ENCODE results near the gene ARL16.

ARL16 gene

DNA sequence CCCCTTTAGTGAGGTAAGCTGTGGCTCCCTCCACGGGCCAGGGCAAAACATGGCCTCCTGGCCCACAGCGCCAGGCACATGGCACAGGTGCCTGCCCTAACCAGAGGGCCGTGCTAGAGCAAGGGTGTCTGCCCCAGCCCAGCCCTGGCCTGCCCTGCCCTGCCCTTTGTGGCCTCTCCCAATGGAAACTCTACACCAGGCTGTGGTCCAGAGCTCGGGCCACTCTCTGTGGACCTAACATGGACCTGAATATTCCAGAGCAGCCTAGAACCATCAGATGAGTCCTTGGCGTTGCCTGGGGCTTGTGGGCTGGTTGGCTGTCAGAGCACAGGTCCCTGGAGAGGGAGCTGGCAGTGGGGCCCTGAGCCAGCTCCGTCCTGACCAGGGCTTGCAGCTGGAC lies 11.6 kb upstream of the ARL16 start:
- no peak for DNase-seq (ENCODE audit: low read depth, low spot score)

DNA sequence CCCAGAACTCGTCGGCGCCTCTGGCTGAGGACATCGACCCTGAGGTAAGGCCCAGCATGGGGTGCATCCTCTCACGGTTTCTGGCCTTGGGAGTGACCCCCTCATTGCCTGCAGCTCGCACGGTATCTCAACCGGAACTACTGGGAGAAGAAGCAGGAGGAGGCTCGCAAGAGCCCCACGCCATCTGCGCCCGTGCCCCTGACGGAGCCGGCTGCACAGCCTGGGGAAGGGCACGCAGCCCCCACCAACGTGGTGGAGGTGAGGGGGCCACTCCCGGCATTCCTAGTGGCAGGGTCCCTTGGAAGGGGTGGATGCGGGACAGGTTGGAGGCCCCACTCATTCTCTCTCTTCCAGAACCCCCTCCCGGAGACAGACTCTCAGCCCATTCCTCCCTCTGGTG lies 11.2 kb upstream of the ARL16 start:
- no peak for DNase-seq (ENCODE audit: low read depth, low spot score)

- no peak for DNase-seq (ENCODE audit: low read depth, low spot score)
Observed at GRCh38 chr17:81693509-81694210, 10.1 kb upstream of the ARL16 start.

DNA sequence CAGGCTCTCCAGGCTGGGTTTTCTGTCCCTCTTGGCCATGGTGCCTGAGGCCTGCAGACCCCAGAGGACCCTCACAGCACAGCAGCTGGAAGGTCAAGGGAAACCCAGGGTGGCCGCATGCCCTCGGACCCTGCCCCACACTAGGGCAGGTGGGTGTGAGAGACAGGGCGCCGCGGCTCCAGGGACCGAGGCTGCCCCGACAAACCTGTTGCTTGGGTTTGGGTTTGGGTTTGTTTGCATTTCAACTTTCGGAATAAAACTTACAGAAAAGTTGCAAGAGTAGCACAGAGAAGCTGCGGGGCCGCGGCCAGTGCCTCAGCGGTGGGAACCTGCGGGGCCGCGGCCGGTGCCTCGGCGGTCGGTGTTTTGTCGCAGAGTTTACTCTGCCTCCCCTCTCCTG lies 8.0 kb upstream of the ARL16 start:
- no peak for DNase-seq (ENCODE audit: low read depth, low spot score)

GRCh38 chr17:81691196-81691595 lies 7.6 kb upstream of the ARL16 start:
- no peak for DNase-seq (ENCODE audit: low read depth, low spot score)

GRCh38 chr17:81690549-81690948 lies 7.0 kb upstream of the ARL16 start:
- no peak for DNase-seq (ENCODE audit: low read depth, low spot score)

GRCh38 chr17:81690066-81690465 lies 6.5 kb upstream of the ARL16 start:
- DNase-seq (ENCODE audit: low read depth, low spot score) = no peak

- no peak for DNase-seq (ENCODE audit: low read depth, low spot score)
Observed at GRCh38 chr17:81688616-81689015, 5.0 kb upstream of the ARL16 start.

- no peak for DNase-seq (ENCODE audit: low read depth, low spot score)
Observed at GRCh38 chr17:81687770-81688541, 4.4 kb upstream of the ARL16 start.

DNA sequence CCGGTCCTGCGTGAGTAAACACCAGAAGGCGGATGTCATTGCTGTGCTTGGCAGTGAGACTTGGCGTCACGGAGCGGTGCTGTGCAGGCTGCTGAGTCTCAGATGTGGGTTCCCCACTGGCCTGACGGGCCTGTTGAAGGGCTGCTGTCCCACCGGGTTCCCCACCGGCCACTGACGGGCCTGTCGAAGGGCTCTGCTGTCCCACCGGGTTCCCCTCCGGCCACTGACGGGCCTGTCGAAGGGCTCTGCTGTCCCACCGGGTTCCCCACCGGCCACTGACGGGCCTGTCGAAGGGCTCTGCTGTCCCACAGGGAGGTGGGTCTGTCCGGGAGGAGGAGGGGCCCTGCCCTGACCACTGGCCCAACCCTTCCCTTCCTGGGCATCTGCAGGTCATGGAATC lies 3.0 kb upstream of the ARL16 start:
- DNase-seq (ENCODE audit: low read depth, low spot score) = no peak

- peak; percentile 66 for DNase-seq (ENCODE audit: low read depth, low spot score)
Observed at GRCh38 chr17:81685108-81685507, 1.5 kb upstream of the ARL16 start.

GRCh38 chr17:81684442-81684911 lies 880 bp upstream of the ARL16 start:
- no peak for DNase-seq (ENCODE audit: low read depth, low spot score)

DNA sequence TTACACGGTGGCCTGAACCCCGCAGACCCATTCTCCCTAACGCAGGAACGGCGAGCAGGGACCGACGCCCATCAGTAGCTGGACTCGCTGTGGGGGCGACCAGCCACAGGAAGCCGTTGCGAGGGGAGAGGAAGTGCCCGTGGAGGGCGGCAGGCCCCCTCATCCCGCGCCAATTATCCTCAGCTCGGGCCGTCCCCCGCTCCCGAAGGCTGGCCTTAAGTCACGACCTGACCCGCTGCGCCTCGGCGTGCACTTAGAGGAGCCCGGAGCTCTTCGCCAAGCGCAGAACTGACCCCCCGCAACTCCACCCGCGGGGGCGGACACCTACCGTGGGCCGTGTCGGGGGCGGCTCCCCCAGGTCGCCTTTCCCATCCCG lies 401 bp downstream of the ARL16 start:
- DNase-seq (ENCODE audit: low read depth, low spot score) = no peak

GRCh38 chr17:81682565-81683207 lies 911 bp downstream of the ARL16 start:
- no peak for DNase-seq (ENCODE audit: low read depth, low spot score)

DNA sequence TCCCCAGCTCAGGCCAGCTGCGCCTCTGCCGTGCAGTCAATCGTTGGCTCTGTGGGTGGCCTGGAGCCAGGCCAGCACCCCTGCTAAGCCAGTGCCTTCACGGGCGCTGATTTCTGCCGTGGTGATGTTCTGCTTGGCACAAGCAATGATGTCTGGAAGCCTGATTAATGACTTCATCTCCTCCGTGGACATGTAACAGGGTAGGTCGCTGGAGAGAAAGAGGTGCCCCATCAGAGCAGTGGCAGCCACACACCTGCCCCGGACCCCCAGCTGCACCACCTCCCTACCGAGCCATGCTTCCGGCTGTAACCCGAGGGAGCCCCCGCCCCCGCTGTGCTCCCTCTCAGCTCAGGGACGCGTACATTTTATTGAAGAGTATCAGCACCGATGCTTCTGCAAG lies 1.9 kb downstream of the ARL16 start:
- peak; percentile 54 for DNase-seq (ENCODE audit: low read depth, low spot score)

GRCh38 chr17:81680150-81680549 lies 3.4 kb downstream of the ARL16 start:
- no peak for DNase-seq (ENCODE audit: low read depth, low spot score)

DNA sequence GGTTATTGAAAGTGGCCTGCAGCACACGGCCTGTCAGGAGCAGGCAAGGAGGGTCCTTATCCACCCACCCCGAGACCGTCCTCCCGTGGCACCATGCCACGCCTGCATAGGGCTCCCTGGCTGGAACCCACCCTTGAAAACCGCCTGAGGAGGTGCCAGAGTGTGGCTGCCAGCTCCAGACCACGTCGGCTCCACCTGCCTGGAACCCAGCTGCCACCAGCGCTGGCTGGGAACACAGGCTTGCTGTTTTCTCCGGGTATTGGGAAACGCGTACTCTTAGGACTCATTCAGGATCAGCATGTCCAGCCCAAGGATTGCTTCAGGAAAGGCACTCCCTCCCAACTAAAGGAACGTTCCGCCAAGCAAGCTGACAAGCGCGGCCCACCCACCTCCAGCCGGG lies 6.7 kb downstream of the ARL16 start:
- no peak for DNase-seq (ENCODE audit: low read depth, low spot score)

DNA sequence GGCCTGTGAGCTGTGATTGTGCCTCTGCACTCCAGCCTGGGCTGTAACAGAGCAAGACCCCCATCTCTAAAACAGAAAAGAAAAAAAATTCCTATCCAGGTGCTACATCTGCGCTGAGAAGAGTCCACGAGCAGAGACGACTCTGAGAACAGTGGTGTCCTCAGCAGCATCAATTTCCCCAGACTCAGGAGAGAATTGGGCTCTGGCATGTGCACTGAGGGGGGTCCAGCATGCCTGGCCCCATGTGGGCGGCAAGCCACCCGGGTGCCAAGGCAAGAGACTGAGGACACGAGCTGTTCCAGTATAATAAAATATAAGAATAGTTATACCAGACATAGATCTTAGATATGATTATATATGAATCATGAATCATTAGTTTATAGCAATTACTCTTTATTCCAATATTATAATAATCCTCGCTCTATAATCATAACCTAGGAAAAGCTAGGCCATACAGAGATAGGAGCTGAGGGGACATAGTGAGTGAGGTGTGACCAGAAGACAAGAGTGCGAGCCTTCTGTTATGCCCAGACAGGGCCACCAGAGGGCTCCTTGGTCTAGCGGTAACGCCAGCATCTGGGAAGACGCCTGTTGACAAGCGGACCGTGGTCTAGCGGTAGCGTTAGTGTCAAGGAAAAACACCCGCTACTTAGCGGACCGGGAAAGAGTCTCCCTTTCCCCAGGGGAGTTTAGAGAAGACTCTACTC lies 7.9 kb downstream of the ARL16 start:
- DNase-seq (ENCODE audit: low read depth, low spot score) = peak; percentile 44

DNA sequence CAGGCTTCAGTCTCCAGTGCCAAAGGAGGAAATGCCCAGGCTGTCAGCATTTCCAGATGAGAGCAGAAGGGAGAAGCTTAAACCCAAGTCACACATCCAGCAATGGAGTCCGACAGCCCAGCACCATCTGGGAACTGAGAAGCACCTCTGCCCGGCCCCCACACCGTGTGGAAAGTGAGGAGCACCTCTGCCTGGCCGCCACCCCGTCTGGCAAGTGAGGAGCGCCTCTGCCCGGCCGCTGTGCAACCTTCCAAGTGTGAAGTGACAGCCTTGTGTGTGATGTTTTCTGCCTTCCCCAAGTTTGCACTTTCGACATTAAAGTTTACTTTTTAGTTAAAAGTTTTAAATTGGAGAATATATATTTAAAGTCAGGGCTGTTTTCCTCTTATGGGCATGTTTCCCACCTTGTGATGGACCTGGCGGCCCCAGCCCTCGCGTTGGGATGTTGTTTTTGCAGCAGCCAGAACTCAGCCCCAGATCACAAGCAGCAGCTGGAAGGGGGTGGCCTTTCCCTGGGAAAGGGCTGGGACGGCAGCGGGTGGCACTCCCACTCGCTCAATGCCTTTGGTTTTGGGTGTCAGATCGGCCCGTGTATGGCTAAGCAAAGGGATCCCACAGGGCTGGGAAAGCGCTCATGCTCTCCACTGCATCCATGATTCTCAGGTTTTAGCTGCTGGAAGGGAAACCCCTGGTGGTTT lies 9.9 kb downstream of the ARL16 start:
- DNase-seq (ENCODE audit: low read depth, low spot score) = no peak

- DNase-seq (ENCODE audit: low read depth, low spot score) = no peak
Observed at GRCh38 chr17:81672954-81673353, 10.6 kb downstream of the ARL16 start.

DNA sequence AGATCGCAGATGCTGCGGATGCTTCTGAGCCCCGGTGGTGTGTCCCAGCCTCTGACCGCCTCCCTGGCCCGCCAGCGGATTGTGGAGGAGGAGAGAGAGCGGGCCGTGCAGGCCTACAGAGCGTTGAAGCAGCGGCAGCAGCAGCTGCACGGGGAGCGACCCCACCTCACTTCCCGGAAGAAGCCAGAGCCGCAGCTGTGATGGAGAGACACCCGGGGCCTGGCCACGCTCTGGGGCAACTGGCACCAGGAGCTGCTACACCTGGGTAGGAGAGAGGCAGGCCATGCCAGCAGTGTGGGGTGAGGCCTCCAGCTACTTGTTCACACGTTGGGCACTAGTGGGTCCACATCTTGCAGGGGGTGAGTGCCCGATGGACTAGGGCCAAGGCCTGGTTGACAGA lies 11.1 kb downstream of the ARL16 start:
- DNase-seq (ENCODE audit: low read depth, low spot score) = no peak

- no peak for DNase-seq (ENCODE audit: low read depth, low spot score)
Observed at GRCh38 chr17:81667754-81668153, 15.8 kb downstream of the ARL16 start.
